ENCODE results near the gene POLH.
"Not testable (repeated sequence)": the region's sequence is repeated elsewhere in the genome, so short reads cannot be mapped to it uniquely, and the experiment has no call there.

The POLH gene

DNA sequence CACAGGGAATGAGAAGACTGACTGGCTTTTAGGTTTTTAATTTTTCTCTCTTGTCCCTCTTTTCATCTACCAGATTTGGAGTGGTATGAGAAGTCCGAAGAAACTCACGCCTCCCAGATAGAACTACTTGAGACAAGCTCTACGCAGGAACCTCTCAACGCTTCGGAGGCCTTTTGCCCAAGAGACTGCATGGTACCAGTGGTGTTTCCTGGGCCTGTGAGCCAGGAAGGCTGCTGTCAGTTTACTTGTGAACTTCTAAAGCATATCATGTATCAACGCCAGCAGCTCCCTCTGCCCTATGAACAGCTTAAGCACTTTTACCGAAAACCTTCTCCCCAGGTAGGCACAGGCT, 60.3 kb downstream of the POLH start:
- TF ChIP-seq, protein P1, sequence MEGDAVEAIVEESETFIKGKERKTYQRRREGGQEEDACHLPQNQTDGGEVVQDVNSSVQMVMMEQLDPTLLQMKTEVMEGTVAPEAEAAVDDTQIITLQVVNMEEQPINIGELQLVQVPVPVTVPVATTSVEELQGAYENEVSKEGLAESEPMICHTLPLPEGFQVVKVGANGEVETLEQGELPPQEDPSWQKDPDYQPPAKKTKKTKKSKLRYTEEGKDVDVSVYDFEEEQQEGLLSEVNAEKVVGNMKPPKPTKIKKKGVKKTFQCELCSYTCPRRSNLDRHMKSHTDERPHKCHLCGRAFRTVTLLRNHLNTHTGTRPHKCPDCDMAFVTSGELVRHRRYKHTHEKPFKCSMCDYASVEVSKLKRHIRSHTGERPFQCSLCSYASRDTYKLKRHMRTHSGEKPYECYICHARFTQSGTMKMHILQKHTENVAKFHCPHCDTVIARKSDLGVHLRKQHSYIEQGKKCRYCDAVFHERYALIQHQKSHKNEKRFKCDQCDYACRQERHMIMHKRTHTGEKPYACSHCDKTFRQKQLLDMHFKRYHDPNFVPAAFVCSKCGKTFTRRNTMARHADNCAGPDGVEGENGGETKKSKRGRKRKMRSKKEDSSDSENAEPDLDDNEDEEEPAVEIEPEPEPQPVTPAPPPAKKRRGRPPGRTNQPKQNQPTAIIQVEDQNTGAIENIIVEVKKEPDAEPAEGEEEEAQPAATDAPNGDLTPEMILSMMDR (IDR thresholded peaks at IDR 0.05; ENCODE audit: low read depth, low read length), result no peak
- H3K4me3 ChIP-seq (ENCODE audit: low read depth, low read length), result peak overlapping the region; percentile 94

DNA sequence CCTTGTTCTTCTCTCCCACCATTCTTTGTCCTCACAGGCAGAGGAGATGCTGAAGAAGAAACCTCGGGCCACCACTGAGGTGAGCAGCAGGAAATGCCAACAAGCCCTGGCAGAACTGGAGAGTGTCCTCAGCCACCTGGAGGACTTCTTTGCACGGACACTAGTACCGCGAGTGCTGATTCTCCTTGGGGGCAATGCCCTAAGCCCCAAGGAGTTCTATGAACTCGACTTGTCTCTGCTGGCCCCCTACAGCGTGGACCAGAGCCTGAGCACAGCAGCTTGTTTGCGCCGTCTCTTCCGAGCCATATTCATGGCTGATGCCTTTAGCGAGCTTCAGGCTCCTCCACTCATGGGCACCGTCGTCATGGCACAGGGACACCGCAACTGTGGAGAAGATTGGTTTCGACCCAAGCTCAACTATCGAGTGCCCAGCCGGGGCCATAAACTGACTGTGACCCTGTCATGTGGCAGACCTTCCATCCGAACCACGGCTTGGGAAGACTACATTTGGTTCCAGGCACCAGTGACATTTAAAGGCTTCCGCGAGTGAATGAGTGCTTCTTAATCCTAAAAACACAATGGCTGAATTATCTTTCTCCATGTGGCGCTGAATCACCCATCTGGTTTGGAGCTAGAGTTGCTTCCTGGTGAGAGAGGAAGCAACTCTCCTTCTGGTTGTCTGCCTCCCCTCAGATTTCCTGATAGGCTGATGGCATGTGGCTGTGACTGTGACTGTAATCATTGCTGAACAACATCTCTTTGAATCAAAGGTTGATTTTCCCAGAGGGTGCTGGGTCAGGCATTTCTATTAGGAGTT, 64.2 kb downstream of the POLH start:
- no peak overlapping the region for H3K4me3 ChIP-seq (ENCODE audit: low read depth, low read length)

DNA sequence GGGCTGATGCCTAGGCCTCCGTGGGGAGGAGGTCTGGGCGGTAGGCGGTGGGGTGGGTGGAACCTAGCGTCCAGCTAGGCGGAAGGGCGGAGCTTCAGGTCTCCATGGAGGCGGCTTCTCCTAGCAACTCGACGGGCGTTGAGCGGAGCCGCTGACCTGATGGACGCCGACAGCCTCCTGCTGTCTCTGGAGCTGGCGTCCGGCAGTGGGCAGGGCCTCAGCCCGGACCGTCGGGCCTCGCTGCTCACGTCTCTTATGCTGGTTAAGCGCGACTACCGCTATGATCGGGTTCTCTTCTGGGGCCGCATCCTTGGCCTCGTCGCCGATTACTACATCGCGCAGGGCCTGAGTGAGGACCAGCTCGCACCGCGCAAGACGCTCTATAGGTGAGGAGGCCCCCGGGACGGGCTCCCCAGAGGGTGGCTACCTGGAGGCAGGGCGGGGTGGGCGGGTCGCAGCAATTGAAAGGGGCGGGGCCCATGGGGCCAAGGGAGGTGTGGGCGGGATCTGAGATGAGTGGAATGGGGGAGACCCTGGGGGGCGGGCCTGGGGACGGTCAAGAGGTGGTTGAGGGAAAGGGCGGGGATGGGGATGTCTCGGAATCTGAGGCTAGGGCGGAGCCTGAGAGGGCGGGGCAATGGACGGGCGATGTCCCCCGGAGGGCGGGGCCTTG, 69.1 kb downstream of the POLH start, which contains the start of gene RSPH9:
Gene RSPH9 (plus strand): TSS at position 97 of the 673 bp plus-strand sequence. CDS start 63 bp downstream, at position 160.
- TF ChIP-seq, protein P1 (IDR thresholded peaks at IDR 0.05; ENCODE audit: low read depth, low read length), result no peak
- peak within 1 kb of the TSS; percentile 29 for H3K4me3 ChIP-seq (ENCODE audit: low read depth, low read length)

More for the DNA sequence above, 64.2 kb downstream of the POLH start:
- TF ChIP-seq, protein P1 (IDR thresholded peaks at IDR 0.05; ENCODE audit: low read depth, low read length), result no peak

DNA sequence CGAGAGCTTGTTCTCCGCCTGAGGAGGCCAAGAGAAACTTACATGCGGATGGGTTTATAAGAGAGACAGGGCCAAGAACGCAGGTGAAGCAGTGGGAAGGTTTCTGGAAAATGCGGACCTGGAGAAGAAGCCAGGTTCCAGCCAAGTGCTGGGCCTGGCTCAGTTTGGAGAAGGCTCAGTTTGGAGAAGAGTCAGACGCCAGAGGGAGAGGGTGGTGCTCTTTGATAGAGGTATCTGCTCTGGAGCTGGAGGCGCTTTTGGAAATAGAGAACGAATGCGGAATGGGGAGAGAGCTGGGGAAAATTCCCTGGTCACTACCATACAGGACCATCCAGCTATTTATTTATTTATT, 69.6 kb downstream of the POLH start:
- H3K4me3 ChIP-seq (ENCODE audit: low read depth, low read length), result peak overlapping the region; percentile 23; the same call in 1 of the 2 replicates
- TF ChIP-seq, protein P1 (IDR thresholded peaks at IDR 0.05; ENCODE audit: low read depth, low read length), result no peak

DNA sequence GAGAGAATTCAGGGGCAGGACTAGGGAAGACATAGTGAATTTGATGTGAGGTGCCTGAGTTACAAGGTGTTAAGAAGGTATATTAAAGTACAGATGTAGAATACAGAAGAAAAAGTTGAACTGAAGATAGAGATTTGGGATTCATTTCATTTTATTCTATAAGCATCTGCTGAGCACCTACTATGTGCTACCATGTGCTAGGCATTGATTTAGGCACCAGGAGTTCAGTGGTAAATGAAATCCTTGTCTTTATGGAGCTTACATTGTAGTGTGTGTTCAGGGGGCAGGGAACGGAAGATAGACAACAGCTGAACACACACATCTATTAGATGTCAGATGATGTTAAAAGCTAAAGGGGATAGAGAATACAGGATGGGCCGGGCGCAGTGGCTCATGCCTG, 71.6 kb downstream of the POLH start:
- H3K4me3 ChIP-seq (ENCODE audit: low read depth, low read length), result no peak overlapping the region
- TF ChIP-seq, protein P1 (IDR thresholded peaks at IDR 0.05; ENCODE audit: low read depth, low read length), result no peak

DNA sequence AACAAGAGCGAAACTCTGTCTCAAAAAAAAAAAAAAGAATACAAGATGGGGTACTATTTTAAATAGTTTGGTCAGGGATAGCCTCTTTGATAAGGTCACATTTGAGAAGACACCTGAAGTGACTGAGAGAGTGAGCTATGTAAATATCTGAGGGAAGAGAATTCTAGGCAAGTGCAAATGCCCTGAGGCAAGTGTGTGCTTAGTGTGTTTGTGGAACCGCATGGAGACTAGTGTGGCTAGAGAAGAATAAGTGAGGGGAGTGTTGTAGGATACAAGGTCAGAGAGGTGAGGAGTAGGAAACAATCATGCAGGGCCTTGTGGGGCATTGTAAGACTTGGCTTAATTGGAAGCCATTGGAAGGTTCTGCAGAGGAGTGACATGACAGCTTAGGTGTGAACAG, 72.3 kb downstream of the POLH start:
- TF ChIP-seq, protein P1 (IDR thresholded peaks at IDR 0.05; ENCODE audit: low read depth, low read length), result no peak
- no peak overlapping the region for H3K4me3 ChIP-seq (ENCODE audit: low read depth, low read length)

DNA sequence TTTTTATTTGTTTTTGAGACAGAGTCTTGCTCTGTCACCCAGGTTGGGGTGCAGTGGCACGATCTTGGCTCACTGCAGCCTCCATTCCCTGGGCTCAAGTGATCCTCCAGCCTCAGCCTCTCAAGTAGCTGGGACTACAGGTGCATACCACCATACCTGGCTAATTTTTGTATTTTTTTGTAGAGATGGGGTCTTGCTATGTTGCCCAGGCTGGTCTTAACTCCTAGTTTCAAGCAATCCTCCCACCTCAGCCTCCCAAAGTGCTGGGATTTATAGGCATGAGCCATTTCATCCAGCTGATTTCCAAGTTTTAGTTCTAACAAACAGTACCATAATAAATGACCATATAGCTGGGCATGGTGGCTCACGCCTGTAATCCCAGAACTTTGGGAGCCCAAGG, 76.8 kb downstream of the POLH start:
- not testable (repeated sequence) for H3K4me3 ChIP-seq (ENCODE audit: low read depth, low read length)

Data from WI38 (cell line).